ENCODE measurements around the gene CFAP73. TPM values are rescaled to one million over a fixed set of nuclear protein-coding genes. Genes with fewer than 3 reads are reported as not detected.

CFAP73 gene
- polyA plus RNA-seq, 3 donors: 0.14 TPM; not detected in 2

DNA sequence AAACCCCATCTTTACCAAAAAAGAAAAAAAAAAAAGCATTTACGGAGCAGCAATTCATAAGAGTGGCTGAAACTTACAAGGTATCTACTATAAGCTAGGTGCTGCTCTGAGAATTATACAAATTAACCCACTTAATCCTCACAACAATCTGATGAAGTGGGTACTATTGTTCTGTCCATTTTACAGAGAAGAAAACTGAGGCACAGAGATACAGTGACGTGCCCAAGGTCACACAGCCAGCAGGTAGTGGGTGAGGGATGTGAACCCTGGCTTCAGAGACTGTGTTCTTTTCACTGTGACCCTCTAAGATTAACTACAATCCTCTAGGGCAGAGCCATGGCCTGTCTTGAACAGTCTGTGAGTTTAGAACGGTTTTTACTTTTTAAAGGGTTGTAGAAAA is 32.5 kb downstream of the CFAP73 start:
- Histone ChIP-seq H3K4me3 (replicated peaks in 1 of 3; ENCODE audit: low read depth in 2 of 3, low read length in 3 of 3) (no peak overlapping the region), H2AFZ (ENCODE audit: insufficient read depth, low read depth, low read length, poor library complexity, severe bottlenecking) (no peak overlapping the region), H3K36me3 (replicated peaks in 1 of 2; ENCODE audit: control insufficient read depth in 1 of 2, insufficient read depth in 2 of 2, low read length in 2 of 2) (peaks cover 46 to 49% of the 10 kb centered on the region in 2 donors), H3K79me2 (ENCODE audit: insufficient read depth, low read length) (peaks cover 60% of the 10 kb centered on the region), H3K9ac (ENCODE audit: insufficient read depth, low read length, poor library complexity, severe bottlenecking) (no peak overlapping the region), H4K20me1 (ENCODE audit: insufficient read depth, low read length) (peaks cover 36% of the 10 kb centered on the region), H3K27ac (ENCODE audit: low read depth in 1 of 2, low read length in 2 of 2) (no peak overlapping the region), H3K4me2 (replicated peaks; ENCODE audit: extremely low read depth, low read length, poor library complexity, severe bottlenecking) (no peak overlapping the region), H3K27me3 (ENCODE audit: control insufficient read depth in 2 of 2, insufficient read depth in 2 of 2, low read length in 2 of 2) (no peaks in the 10 kb centered on the region), H3K9me3 (replicated peaks in 1 of 2; ENCODE audit: control insufficient read depth in 1 of 2, insufficient read depth in 1 of 2, low read length in 2 of 2) (no peaks in the 10 kb centered on the region), H3K4me1 (ENCODE audit: control insufficient read depth in 1 of 2, insufficient read depth in 2 of 2, low read length in 2 of 2) (peaks cover 18 to 26% of the 10 kb centered on the region in 2 donors)
- intact Hi-C loops (cut with micrococcal nuclease): loop anchor here in 1 of 2 donors (10.0 kb wide), 1 partner anchor 277 kb away; the partner anchor contains the start of gene OAS1
- H3K4me1 Mint-ChIP-seq: peaks cover 26% of the 10 kb centered on the region
- TF ChIP-seq, protein P1, sequence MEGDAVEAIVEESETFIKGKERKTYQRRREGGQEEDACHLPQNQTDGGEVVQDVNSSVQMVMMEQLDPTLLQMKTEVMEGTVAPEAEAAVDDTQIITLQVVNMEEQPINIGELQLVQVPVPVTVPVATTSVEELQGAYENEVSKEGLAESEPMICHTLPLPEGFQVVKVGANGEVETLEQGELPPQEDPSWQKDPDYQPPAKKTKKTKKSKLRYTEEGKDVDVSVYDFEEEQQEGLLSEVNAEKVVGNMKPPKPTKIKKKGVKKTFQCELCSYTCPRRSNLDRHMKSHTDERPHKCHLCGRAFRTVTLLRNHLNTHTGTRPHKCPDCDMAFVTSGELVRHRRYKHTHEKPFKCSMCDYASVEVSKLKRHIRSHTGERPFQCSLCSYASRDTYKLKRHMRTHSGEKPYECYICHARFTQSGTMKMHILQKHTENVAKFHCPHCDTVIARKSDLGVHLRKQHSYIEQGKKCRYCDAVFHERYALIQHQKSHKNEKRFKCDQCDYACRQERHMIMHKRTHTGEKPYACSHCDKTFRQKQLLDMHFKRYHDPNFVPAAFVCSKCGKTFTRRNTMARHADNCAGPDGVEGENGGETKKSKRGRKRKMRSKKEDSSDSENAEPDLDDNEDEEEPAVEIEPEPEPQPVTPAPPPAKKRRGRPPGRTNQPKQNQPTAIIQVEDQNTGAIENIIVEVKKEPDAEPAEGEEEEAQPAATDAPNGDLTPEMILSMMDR (IDR thresholded peaks at IDR 0.05): no peak
- peaks cover 0 to 3% (median 0%) of the 10 kb centered on the region in 7 donors for H3K9me3 Mint-ChIP-seq
- H3K27ac Mint-ChIP-seq: peak overlapping the region in 1 of 7 donors; percentile 21
- DNase-seq: no peak
- WGBS (ENCODE audit: insufficient coverage): no CpG with 5 or more reads among the region's 3 CpGs
- peaks cover 50 to 60% of the 10 kb centered on the region in 2 donors for H3K36me3 Mint-ChIP-seq
- H3K27me3 Mint-ChIP-seq (ENCODE audit: low read depth in 3 of 3): peaks cover 0 to 1% (median 0%) of the 10 kb centered on the region in 3 donors
- H3K4me3 Mint-ChIP-seq: no peak overlapping the region

DNA sequence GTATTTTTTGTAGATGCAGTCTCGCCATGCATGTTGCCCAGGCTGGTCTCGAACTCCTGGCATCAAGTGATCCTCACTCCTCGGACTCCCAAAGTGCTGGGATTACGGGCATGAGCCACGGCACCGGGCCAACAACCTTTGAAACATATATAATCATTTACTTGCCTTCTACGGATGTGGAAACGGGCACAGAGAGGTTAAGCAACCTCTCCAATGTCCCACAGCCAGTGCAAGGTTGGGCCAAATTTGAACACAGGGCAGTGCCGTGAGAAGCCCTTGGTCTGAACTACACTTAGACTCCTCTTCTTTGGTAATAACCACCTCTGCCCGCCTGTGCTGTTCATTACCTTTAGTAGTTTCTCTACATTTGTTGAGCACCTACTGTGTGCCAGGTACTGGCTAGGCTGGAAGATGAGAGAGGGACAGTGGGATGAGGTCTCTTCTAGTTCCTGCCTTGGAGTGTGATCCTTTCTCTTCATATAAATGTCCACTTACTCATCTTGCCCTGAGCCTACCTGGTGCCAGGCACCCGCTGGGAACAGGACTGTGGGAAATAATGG is 33.6 kb downstream of the CFAP73 start:
- no peak for DNase-seq
- peaks cover 41 to 50% of the 10 kb centered on the region in 2 donors for H3K36me3 Mint-ChIP-seq
- Histone ChIP-seq H3K9ac (ENCODE audit: insufficient read depth, low read length, poor library complexity, severe bottlenecking) (no peak overlapping the region), H2AFZ (ENCODE audit: insufficient read depth, low read depth, low read length, poor library complexity, severe bottlenecking) (no peak overlapping the region), H3K4me3 (replicated peaks in 1 of 3; ENCODE audit: low read depth in 2 of 3, low read length in 3 of 3) (no peak overlapping the region), H3K9me3 (replicated peaks in 1 of 2; ENCODE audit: control insufficient read depth in 1 of 2, insufficient read depth in 1 of 2, low read length in 2 of 2) (no peaks in the 10 kb centered on the region), H3K27ac (ENCODE audit: low read depth in 1 of 2, low read length in 2 of 2) (no peak overlapping the region), H3K36me3 (replicated peaks in 1 of 2; ENCODE audit: control insufficient read depth in 1 of 2, insufficient read depth in 2 of 2, low read length in 2 of 2) (peaks cover 35 to 38% of the 10 kb centered on the region in 2 donors), H3K4me1 (ENCODE audit: control insufficient read depth in 1 of 2, insufficient read depth in 2 of 2, low read length in 2 of 2) (peaks cover 18 to 34% of the 10 kb centered on the region in 2 donors), H3K4me2 (replicated peaks; ENCODE audit: extremely low read depth, low read length, poor library complexity, severe bottlenecking) (no peak overlapping the region), H3K79me2 (ENCODE audit: insufficient read depth, low read length) (peaks cover 69% of the 10 kb centered on the region), H4K20me1 (ENCODE audit: insufficient read depth, low read length) (peaks cover 36% of the 10 kb centered on the region), H3K27me3 (ENCODE audit: control insufficient read depth in 2 of 2, insufficient read depth in 2 of 2, low read length in 2 of 2) (no peaks in the 10 kb centered on the region)
- no peak overlapping the region for H3K27ac Mint-ChIP-seq
- intact Hi-C loops (cut with micrococcal nuclease): loop anchor here in 1 of 2 donors (10.0 kb wide), 1 partner anchor 278 kb away; the partner anchor contains the start of gene OAS1
- no peak overlapping the region for H3K4me3 Mint-ChIP-seq
- 97% methylated on average over 9 of the region's 11 CpGs for WGBS (ENCODE audit: insufficient coverage)
- H3K27me3 Mint-ChIP-seq (ENCODE audit: low read depth in 3 of 3): peaks cover 0 to 1% (median 0%) of the 10 kb centered on the region in 3 donors
- H3K9me3 Mint-ChIP-seq: no peaks in the 10 kb centered on the region
- TF ChIP-seq, protein P1 (IDR thresholded peaks at IDR 0.05): no peak
- peaks cover 30% of the 10 kb centered on the region for H3K4me1 Mint-ChIP-seq

Measured in CD14-positive monocyte (primary cell).